HepG2 (cell line): ENCODE results near the gene NES. TPM values are rescaled to one million over a fixed set of nuclear protein-coding genes. Genes with fewer than 3 reads are reported as not detected.
A peak's percentile ranks its signal among the peaks of the same experiment; 100 is the strongest.

Experiments used
- DNMT3B ChIP-seq: conservative IDR thresholded peaks from 2 replicates; pipeline ENCODE4 v1.6.1; 2016; ENCODE audit warnings: missing biosample characterization, control low read depth
- HOXA3 ChIP-seq: sonication (generic); formaldehyde crosslinking; IDR thresholded peaks from 2 replicates; pipeline ENCODE4 v1.5.0; 2020; ENCODE audit warnings: missing genetic modification reagents
- IRF2 ChIP-seq: IDR thresholded peaks from 2 replicates; pipeline ENCODE4 v1.6.1; 2018; ENCODE audit warnings: missing genetic modification reagents, missing compliant biosample characterization
- KMT2A ChIP-seq: sonication (generic); formaldehyde crosslinking; IDR thresholded peaks from 2 replicates; pipeline ENCODE4 v1.4.0; 2020; ENCODE audit warnings: missing genetic modification reagents
- PHF20 ChIP-seq: sonication (generic); formaldehyde crosslinking; IDR thresholded peaks from 2 replicates; pipeline ENCODE4 v1.5.0; 2020; ENCODE audit warnings: mild to moderate bottlenecking, missing genetic modification reagents
- RAD21 ChIP-seq: fragments of 450-650 bp; formaldehyde crosslinking; IDR thresholded peaks from 2 replicates; pipeline ENCODE4 v1.5.0; 2020; ENCODE audit warnings: mild to moderate bottlenecking
- SMARCC2 ChIP-seq: fragments of 450-650 bp; IDR thresholded peaks from 2 replicates; pipeline ENCODE4 v1.6.1; 2017; ENCODE audit warnings: antibody characterized with exemption, mild to moderate bottlenecking
- WIZ ChIP-seq: sonication (generic); formaldehyde crosslinking; IDR thresholded peaks from 2 replicates; pipeline ENCODE4 v1.5.1; 2020; ENCODE audit warnings: mild to moderate bottlenecking, missing genetic modification reagents
- YY1 ChIP-seq: IDR thresholded peaks from 2 replicates; pipeline ENCODE4 v1.6.1; 2011; ENCODE audit warnings: low read length, low read depth, moderate library complexity, mild to moderate bottlenecking; ENCODE audit not compliant: insufficient read depth, insufficient replicate concordance
- ZMAT3 ChIP-seq: sonication (generic); formaldehyde crosslinking; conservative IDR thresholded peaks from 2 replicates; pipeline ENCODE4 v1.7.0; 2021; ENCODE audit warnings: missing genetic modification reagents
- ZNF235 ChIP-seq: sonication (generic); formaldehyde crosslinking; IDR thresholded peaks from 2 replicates; pipeline ENCODE4 v1.8.1; 2023; ENCODE audit warnings: mild to moderate bottlenecking, missing genetic modification reagents, borderline replicate concordance
- ZNF30 ChIP-seq: sonication (generic); formaldehyde crosslinking; IDR thresholded peaks from 2 replicates; pipeline ENCODE4 v1.5.0; 2020; ENCODE audit warnings: mild to moderate bottlenecking, missing genetic modification reagents
- ZNF350 ChIP-seq: sonication (generic); formaldehyde crosslinking; IDR thresholded peaks from 2 replicates; pipeline ENCODE4 v1.4.0; 2020; ENCODE audit warnings: mild to moderate bottlenecking, low read depth, missing genetic modification reagents, borderline replicate concordance
- ZNF580 ChIP-seq: IDR thresholded peaks from 2 replicates; pipeline ENCODE4 v1.6.1; 2016; ENCODE audit warnings: low read depth, borderline replicate concordance
- ZSCAN25 ChIP-seq: sonication (generic); formaldehyde crosslinking; IDR thresholded peaks from 2 replicates; pipeline ENCODE4 v1.8.0; 2022; ENCODE audit warnings: mild to moderate bottlenecking, missing genetic modification reagents
- polyA plus RNA-seq, 8 experiments: library from polyadenylated mRNA; depleted of rRNA in 3 of 8; stranded (reverse) in 7 of 8; unstranded in 1 of 8; fragments of >200 nt; fragmentation: Illumina TruSeq in 4 of 8; extraction: Trizol in 4 of 8; gene quantifications; 2 replicates each; pipeline versions ENCODE4 v1.2.1 to v1.2.3, GENCODE V29; 2011 to 2016; ENCODE audit warnings: low read depth in 4 of 8, missing spikeins in 1 of 8, mixed read lengths in 1 of 8; ENCODE audit not compliant: insufficient read depth in 1 of 8
- total RNA-seq, 5 experiments: library from RNA; depleted of rRNA; stranded (reverse); fragments of >200 nt; fragmentation: Illumina TruSeq; extraction: Trizol; gene quantifications; 2 replicates each; pipeline ENCODE4 v1.2.3, GENCODE V29; 2016; ENCODE audit warnings: low read depth in 1 of 5
- TF ChIP-seq, protein P1 (sequence below): sonication (generic); formaldehyde crosslinking; IDR thresholded peaks from 2 replicates; pipeline ENCODE4 v1.9.0; 2021; ENCODE audit warnings: missing genetic modification reagents, mild to moderate bottlenecking, borderline replicate concordance
- TF ChIP-seq, protein P2 (sequence below), 2 experiments: sonication (generic) in 1 of 2; formaldehyde crosslinking in 1 of 2; IDR thresholded peaks; 2 replicates each; pipeline versions ENCODE4 v1.4.0 to v1.6.1; 2018 to 2020; ENCODE audit warnings: missing genetic modification reagents in 2 of 2, borderline replicate concordance in 1 of 2, low read depth in 1 of 2, mild to moderate bottlenecking in 1 of 2, missing biosample characterization in 1 of 2
- TF ChIP-seq, protein P3 (sequence below): sonication (generic); formaldehyde crosslinking; IDR thresholded peaks from 2 replicates; pipeline ENCODE4 v1.4.0; 2020; ENCODE audit warnings: missing genetic modification reagents
- TF ChIP-seq, protein P4 (sequence below): sonication (generic); formaldehyde crosslinking; IDR thresholded peaks from 2 replicates; pipeline ENCODE4 v1.4.0; 2020; ENCODE audit warnings: missing genetic modification reagents

Gene NES
- total and polyA plus RNA-seq, 2 of the 13 experiments (the other 11 are each of a cell fraction or from before 2014, with no cell fraction given): 1.7 to 16.6 TPM

DNA sequence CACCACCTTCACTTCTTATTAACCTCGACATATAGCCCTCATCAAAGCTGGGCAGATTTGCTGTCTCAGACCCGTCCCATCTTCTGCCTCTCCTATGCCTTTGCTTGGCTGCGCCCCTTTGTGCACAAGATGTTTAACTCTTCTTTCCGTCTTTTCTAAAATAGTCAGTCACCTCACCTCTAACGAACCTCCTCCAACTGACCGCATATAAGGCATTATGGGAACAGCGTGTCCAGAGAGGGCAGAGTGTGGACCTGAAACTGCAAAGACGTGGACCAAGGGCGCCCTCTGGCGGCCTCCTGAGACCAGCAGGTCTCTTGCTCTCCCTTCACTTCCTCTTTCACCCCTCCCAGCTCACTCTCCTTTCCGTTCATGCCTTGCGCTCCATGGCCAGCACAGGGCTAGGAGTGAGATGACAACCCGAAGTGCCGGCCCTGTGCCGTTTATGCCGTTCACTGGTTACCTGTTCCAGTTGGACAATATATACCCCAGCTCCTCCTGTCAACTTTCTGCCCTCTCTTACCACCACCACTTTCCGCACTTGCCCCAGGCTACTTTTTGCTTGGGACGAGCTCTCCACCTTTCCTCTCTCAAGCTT lies 48.6 kb upstream of the NES start (continued):
- TF ChIP-seq, protein P1, sequence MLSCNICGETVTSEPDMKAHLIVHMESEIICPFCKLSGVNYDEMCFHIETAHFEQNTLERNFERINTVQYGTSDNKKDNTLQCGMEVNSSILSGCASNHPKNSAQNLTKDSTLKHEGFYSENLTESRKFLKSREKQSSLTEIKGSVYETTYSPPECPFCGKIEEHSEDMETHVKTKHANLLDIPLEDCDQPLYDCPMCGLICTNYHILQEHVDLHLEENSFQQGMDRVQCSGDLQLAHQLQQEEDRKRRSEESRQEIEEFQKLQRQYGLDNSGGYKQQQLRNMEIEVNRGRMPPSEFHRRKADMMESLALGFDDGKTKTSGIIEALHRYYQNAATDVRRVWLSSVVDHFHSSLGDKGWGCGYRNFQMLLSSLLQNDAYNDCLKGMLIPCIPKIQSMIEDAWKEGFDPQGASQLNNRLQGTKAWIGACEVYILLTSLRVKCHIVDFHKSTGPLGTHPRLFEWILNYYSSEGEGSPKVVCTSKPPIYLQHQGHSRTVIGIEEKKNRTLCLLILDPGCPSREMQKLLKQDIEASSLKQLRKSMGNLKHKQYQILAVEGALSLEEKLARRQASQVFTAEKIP (CRISPR knock-in tag): no peak
- no peak for TF ChIP-seq SMARCC2
- 0 out of 2 replicates have a peak, but pooled peaks have one; percentile 43 for TF ChIP-seq KMT2A (CRISPR knock-in tag)
- peak; percentile 62; the same call in 1 of the 2 replicates for TF ChIP-seq PHF20 (CRISPR knock-in tag)
- TF ChIP-seq, protein P2, sequence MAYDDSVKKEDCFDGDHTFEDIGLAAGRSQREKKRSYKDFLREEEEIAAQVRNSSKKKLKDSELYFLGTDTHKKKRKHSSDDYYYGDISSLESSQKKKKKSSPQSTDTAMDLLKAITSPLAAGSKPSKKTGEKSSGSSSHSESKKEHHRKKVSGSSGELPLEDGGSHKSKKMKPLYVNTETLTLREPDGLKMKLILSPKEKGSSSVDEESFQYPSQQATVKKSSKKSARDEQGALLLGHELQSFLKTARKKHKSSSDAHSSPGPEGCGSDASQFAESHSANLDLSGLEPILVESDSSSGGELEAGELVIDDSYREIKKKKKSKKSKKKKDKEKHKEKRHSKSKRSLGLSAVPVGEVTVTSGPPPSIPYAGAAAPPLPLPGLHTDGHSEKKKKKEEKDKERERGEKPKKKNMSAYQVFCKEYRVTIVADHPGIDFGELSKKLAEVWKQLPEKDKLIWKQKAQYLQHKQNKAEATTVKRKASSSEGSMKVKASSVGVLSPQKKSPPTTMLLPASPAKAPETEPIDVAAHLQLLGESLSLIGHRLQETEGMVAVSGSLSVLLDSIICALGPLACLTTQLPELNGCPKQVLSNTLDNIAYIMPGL (CRISPR knock-in tag; IDR thresholded peaks at IDR 0.05; ENCODE audit: borderline replicate concordance in 1 of 2, low read depth in 1 of 2): peak; percentile 75 to 89; a peak in 3 of 4 replicates
- peak; percentile 92 for TF ChIP-seq ZSCAN25
- no peak for TF ChIP-seq DNMT3B (CRISPR knock-in tag)
- TF ChIP-seq IRF2 (CRISPR knock-in tag): peak; percentile 81
- TF ChIP-seq, protein P3, sequence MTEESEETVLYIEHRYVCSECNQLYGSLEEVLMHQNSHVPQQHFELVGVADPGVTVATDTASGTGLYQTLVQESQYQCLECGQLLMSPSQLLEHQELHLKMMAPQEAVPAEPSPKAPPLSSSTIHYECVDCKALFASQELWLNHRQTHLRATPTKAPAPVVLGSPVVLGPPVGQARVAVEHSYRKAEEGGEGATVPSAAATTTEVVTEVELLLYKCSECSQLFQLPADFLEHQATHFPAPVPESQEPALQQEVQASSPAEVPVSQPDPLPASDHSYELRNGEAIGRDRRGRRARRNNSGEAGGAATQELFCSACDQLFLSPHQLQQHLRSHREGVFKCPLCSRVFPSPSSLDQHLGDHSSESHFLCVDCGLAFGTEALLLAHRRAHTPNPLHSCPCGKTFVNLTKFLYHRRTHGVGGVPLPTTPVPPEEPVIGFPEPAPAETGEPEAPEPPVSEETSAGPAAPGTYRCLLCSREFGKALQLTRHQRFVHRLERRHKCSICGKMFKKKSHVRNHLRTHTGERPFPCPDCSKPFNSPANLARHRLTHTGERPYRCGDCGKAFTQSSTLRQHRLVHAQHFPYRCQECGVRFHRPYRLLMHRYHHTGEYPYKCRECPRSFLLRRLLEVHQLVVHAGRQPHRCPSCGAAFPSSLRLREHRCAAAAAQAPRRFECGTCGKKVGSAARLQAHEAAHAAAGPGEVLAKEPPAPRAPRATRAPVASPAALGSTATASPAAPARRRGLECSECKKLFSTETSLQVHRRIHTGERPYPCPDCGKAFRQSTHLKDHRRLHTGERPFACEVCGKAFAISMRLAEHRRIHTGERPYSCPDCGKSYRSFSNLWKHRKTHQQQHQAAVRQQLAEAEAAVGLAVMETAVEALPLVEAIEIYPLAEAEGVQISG (CRISPR knock-in tag): peak; percentile 81
- TF ChIP-seq ZNF235: no peak
- no peak for TF ChIP-seq ZMAT3 (CRISPR knock-in tag)
- TF ChIP-seq ZNF30: no peak
- TF ChIP-seq YY1: no peak
- TF ChIP-seq WIZ: no peak
- TF ChIP-seq ZNF350 (CRISPR knock-in tag): peak; percentile 61; the same call in 1 of the 2 replicates
- TF ChIP-seq HOXA3 (CRISPR knock-in tag): 0 out of 2 replicates have a peak, but pooled peaks have one; percentile 48
- TF ChIP-seq RAD21 (CRISPR knock-in tag): peak; percentile 92
- 0 out of 2 replicates have a peak, but pooled peaks have one; percentile 46 for TF ChIP-seq ZNF580 (CRISPR knock-in tag)
- TF ChIP-seq, protein P4, sequence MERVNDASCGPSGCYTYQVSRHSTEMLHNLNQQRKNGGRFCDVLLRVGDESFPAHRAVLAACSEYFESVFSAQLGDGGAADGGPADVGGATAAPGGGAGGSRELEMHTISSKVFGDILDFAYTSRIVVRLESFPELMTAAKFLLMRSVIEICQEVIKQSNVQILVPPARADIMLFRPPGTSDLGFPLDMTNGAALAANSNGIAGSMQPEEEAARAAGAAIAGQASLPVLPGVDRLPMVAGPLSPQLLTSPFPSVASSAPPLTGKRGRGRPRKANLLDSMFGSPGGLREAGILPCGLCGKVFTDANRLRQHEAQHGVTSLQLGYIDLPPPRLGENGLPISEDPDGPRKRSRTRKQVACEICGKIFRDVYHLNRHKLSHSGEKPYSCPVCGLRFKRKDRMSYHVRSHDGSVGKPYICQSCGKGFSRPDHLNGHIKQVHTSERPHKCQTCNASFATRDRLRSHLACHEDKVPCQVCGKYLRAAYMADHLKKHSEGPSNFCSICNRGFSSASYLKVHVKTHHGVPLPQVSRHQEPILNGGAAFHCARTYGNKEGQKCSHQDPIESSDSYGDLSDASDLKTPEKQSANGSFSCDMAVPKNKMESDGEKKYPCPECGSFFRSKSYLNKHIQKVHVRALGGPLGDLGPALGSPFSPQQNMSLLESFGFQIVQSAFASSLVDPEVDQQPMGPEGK (CRISPR knock-in tag): peak; percentile 53
